Measurements from ENCODE around the gene DCAF4. TPM values are rescaled to one million over a fixed set of nuclear protein-coding genes. Genes with fewer than 3 reads are reported as not detected.
"Not testable (repeated sequence)": the region's sequence is repeated elsewhere in the genome, so short reads cannot be mapped to it uniquely, and the experiment has no call there.

The DCAF4 gene
- total RNA-seq, 1 donor from 2014 or later, result 7.9 TPM

DNA sequence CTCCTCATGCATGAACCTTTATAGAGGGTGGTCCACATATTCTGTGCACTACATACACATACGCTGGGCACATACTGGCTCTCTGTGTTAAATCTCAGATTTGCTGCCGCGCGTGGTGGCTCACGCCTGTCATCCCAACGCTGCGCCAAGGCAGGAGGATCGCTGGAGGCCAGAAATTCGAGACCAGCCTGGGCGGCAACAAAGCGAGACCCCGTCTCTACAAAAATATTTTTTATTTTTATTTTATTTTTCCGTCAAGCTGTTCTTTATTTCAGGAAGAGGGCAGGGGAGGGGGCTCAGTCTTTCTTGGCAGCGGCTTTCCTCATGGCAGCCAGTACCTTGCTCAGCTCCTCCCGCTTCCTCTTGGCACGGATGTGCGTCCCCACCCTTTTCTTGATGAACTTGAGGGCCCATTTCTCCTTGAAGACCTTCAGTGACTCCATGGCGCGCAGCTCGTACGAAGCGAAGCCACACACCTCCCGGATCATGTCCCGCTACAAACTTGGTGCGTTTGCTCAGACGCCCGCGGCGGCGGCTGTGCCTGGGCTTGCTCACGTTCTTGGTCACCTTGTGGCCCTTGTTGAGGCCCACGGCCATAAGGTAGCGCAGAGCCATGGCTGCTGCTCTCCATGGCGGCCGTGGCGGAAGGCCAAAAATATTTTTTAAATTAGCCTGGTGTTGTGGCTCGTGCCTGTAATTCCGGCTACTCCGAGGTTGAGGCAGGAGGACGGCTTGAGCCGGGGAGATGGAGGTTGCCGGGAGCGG is 3.2 kb downstream of the DCAF4 start:
- DNase-seq (ENCODE audit: low spot score), result no peak

GRCh38 chr14:72932893-72933292 is 6.6 kb downstream of the DCAF4 start:
- no peak for DNase-seq (ENCODE audit: low spot score)

- no peak for DNase-seq (ENCODE audit: low spot score)
These were observed 13.4 kb downstream of the DCAF4 start for GRCh38 chr14:72939630-72940029.

- DNase-seq (ENCODE audit: low spot score), result no peak
These were observed 15.2 kb downstream of the DCAF4 start for GRCh38 chr14:72941286-72941985.

- no peak for DNase-seq (ENCODE audit: low spot score)
These were observed 16.7 kb downstream of the DCAF4 start for GRCh38 chr14:72942934-72943333.

- no peak for DNase-seq (ENCODE audit: low spot score)
These were observed 17.7 kb downstream of the DCAF4 start for GRCh38 chr14:72943876-72944430.

GRCh38 chr14:72945356-72946027 is 19.2 kb downstream of the DCAF4 start:
- no peak for DNase-seq (ENCODE audit: low spot score)

- no peak for DNase-seq (ENCODE audit: low spot score)
These were observed 20.2 kb downstream of the DCAF4 start for GRCh38 chr14:72946491-72946890.

DNA sequence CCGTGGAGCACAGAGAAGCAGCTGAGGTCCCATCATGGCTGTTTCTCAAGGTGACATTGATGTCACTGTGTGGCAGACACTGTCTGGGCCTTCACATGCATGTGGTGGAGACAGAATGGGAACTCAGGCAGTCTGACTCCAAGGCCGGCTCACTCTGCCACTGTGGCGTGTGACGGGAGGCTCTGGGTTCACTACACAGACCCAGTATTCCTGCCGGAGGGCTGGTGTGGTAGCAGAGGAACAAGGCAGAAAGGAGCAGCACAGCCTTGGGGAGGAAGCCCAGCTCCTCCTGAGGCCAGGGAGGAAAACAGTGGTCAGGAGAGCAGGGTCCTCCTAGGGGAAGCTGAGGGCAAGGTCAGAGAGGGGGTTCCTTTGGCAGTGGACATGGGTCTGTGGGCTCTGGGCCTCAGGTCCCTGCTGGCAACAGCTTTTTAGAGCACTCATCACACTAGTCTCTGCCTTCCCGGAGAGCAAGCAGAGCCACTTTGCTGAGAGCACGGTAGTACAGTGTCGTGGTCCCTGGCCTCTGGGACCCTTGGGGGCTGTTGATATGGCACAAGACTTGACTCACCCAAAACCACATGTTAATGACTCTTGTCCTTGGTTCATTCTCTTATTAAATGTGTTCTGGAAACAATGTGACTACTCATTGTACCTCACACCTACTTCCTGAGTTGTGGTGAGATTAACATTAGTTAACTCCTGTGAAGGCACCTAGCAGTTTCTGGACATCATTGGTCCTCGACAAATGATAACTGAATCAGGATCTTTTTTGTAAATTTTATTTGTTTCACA is 21.3 kb downstream of the DCAF4 start:
- DNase-seq (ENCODE audit: low spot score), result no peak

DNA sequence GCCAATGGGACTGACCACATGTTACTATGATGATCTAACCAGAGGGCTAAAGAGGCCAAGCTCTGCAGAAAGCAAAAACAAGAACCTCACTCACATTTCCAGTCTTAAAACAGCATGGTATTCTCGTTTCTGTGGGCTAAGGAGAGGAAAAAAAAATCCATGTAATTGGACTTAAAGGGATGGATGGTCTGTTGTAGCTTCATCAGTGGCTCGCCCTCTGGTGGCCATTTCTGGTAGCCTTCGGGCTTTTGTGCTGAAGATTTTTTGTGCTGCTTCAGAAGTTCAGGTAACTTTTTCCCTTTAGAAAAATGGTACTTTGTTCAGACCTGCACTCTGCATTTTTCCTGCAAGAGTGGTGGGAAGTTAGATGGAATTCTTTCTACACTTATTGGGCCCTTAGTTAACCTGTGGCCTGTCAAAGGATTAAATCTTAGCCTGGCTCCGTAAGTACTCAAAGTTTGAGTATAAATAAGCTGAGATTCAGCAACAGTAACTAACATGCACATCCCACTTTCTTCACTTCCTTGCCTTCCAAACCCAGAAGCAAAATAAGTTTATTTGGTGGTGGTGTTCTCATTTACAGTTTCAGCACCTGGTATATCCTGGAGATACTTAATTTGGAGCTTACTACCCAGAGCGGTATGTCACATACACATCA is 22.3 kb downstream of the DCAF4 start:
- peak; percentile 57 for DNase-seq (ENCODE audit: low spot score)

DNA sequence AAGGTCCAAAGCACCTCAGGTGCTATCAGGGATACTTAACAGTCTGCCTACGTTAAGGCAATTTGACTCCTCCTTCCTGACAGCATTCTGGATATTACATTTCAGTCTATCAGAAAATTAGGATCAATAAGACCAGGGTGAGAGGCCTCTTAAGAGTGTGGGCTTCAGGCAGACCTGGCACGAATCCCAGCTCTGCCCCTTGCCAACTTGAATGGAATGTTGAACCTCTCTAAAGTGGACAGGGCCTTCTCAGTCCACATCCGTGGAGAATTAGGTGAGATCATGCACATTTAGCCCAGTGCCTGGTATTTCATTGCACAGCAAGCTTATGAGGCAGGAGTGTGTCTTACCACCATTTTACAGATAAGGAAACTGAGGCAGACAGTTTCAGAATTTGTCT is 25.9 kb downstream of the DCAF4 start:
- no peak for DNase-seq (ENCODE audit: low spot score)

DNA sequence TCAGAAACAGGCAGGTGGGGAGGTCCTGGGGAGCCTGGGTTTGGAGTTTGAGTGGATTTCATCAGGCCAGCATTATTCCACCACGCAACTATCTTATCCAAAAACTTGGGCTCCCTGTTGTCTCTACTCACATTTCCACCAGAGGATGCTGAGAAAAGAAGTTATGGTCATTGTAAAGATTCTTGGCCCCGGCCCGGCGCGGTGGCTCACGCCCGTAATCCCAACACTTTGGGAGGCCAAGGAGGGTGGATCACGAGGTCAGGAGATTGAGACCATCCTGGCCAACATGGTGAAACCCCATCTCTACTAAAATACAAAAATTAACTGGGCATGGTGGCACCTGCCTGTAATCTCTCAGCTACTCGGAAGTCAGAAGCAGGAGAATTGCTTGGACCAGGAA is 30.5 kb downstream of the DCAF4 start:
- DNase-seq (ENCODE audit: low spot score), result not testable (repeated sequence)

- no peak for DNase-seq (ENCODE audit: low spot score)
These were observed 30.9 kb downstream of the DCAF4 start for GRCh38 chr14:72957213-72957612.

DNA sequence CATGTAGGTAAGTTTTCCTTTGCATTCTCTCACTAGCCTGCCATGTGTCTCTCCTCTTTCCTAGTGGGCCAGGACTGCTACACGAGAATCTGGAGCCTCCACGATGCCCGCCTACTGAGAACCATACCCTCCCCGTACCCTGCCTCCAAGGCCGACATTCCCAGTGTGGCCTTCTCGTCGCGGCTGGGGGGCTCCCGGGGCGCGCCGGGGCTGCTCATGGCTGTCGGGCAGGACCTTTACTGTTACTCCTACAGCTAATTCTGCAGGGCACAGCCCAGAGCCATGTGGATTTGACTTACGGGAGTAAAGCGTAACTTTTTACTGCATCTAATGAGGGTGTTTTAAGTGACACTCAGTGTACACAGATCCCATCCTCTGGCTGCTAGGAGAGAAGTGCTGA is 32.3 kb downstream of the DCAF4 start:
- DNase-seq (ENCODE audit: low spot score), result no peak

DNA sequence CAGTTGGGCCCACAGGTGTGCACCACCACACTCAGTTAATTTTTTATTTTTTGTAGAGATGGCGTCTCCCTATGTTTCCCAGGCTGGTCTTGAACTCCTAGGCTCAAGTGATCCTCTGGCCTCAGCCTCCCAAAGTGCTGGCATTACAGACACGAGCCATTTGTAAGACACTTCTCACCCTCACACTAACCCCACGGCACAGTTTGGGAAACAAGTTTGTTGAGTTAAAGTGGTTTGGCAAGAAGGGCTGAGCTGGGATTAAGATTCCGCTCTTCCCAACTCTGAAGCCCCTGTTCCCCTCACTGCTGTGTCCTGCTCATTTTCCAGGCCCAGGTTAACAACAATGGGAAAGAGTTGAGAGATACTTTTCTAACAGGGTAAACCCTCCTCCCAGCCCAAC is 34.8 kb downstream of the DCAF4 start:
- DNase-seq (ENCODE audit: low spot score), result not testable (repeated sequence)

DNA sequence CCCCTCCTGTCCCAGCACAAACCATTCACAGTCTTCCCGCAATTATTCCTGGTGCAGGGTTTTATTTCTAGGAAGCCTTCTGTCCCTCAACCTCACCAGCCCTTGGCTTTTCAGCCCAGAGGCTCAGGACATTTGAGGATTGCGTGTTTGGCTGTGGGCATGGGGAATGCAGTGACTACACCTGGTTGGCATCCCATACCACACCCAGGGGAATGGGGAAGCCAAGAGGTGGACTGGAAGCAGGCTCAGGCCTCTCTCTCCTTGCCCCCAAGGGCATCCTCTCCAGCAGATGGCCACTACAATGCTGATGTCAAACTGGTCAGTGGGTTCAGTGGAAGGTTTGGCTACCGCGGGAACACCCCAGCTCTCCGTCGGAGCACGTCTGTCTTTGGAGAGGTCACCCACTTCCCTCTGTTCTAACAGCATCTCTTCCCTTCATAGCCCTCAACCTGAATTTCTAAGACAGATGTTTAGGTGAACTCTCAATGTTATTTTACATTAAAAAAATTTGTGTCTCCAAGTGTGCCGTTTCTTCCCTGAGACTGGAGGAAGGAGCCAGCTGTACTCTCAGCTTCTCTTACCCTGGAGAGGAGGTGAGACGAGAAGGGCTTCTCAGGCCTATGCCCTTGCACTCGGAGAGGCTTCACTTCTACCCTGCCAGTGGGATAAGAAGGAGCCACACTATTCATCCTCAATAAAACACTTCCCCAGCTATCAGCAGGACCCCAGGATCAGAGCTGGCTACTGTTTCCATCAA is 35.5 kb downstream of the DCAF4 start:
- DNase-seq (ENCODE audit: low spot score), result no peak

DNA sequence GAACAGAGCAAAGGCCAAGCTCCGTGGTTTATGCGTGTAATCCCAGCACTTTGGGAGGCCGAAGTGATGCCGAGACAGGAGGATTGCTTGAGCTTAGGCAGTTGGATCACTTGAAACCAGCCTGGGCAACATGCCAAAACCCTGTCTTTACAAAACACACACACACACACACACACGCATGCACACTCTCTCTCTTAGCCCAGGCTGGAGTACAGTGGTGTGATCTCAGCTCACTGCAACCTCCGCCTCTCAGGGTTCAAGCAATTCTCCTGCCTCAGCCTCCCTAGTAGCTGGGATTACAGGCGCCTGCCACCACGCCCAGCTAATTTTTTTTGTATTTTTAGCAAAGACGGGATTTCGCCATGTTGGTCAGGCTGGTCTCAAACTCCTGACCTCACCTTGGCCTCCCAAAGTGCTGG is 36.1 kb downstream of the DCAF4 start:
- peak; percentile 72 for DNase-seq (ENCODE audit: low spot score)

- no peak for DNase-seq (ENCODE audit: low spot score)
These were observed 36.6 kb downstream of the DCAF4 start for GRCh38 chr14:72962829-72963312.

DNA sequence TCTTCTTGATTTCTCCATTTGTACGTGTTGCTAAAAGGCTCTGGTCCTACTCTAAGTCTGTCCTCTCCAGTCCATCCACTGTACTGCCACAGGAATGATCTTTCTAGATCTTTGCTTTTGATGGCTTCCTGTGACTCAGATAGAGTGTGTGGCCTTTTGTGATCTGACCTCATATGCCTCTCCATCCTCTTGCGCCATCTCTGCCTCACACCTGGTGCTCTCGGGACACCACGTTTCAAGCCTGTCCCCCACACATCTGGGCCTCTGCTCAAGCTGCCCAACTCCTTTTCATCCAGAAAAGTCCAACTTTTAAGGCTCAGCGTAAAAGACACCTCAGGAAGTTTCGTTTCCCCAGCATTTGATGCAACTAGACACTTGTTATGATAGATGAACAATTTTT is 39.0 kb downstream of the DCAF4 start:
- DNase-seq (ENCODE audit: low spot score), result no peak

DNA sequence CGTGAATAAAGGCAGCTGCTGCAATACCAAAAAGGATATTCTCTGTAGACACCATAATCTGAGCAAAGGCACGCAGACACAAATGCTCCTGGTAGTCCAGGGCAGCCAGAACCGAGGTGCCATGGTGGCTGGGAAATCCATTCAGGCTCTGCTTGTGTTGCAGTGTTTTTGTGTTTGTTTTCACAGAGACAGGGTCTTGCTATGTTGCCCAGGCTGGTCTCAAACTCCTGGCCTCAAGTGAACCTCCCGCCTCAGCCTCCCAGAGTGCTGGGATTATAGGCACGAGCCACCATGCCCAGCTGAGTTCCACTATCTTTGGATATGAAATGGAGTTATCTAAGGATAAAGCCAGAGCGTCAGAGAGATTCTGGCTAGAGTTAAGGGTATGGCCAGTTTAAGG is 39.8 kb downstream of the DCAF4 start:
- DNase-seq (ENCODE audit: low spot score), result no peak

Measured in umbilical cord (tissue), 2 donors.